NCI-H187 (cell line): ENCODE results near the gene RPS19BP1.
A peak's percentile ranks its signal among the peaks of the same experiment; 100 is the strongest.

Experiments
- DNase-seq, 2 experiments: peaks; one replicate each; lab custom pipeline; 2025; lab: John Stamatoyannopoulos, UW

The RPS19BP1 gene

GRCh38 chr22:39559456-39560105 lies 27.0 kb upstream of the RPS19BP1 start:
- no peak for DNase-seq

- DNase-seq: no peak
Measured at GRCh38 chr22:39558950-39559349, 26.4 kb upstream of the RPS19BP1 start.

- DNase-seq: no peak
Measured at GRCh38 chr22:39558254-39558727, 25.7 kb upstream of the RPS19BP1 start.

DNA sequence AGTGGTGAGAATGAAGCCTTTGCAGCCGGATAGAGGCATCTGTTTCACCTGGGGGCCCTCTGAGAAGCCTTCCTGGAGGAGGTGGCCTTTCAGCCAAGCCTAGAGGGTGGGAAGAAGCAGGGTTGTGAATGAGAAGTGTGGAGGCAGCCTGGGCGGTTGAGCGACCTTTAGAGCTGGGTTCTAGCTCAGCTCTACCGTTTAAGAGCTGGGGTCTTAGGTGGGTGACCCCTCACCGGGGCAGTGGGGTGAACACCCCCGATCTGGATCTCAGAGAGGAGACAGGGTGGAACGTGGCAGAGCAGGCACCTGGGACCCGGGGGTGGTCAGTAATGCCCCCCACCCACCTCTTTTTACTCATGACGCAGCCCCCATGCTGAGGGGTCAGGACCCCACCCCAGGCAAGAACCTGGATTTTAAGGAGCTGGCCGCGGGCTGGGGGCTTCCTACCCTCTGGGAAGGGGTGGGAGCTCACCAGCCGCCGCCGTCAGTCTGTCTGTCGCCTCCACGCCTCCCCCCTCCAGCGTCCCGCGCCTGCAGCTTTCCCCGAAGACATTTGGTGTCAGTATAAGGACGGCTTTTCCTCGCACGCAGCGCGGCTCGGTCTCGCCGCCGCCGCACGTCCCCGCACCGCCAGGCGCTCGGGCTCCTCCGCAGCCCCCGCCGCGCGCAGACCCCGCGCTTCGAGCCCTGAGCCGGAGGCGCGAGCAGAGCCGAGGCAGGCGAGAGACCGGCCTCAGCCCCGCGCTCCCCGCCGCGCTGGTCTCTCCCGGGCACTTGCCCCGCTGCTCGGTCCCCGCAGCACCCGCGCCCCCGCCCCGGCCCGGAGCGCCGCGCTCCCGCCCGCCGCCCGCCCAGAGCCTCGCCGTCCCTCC lies 24.7 kb upstream of the RPS19BP1 start:
- no peak for DNase-seq

- DNase-seq: no peak
Measured at GRCh38 chr22:39554151-39554550, 21.6 kb upstream of the RPS19BP1 start.

DNA sequence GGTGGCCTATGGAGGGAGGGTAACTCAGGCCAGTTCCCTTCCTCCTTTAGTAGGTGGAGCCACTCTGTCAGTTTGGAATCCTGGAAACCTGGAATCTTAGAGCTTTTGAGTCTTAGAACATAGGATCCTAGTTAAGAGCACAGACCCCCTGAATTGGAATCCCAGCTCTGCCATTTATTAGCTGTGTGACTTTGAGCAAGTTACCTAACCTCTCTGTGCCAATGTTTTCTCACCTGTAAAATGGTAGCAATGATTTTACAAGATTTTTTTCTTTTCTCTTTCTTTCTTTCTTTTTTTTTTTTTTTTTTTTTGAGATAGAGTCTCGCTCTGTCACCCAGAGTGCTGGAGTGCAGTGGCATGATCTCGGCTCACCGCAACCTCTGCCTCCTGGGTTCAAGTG lies 20.9 kb upstream of the RPS19BP1 start:
- DNase-seq: no peak

- no peak for DNase-seq
Measured at GRCh38 chr22:39547587-39547947, 15.0 kb upstream of the RPS19BP1 start.

- no peak for DNase-seq
Measured at GRCh38 chr22:39546889-39547586, 14.5 kb upstream of the RPS19BP1 start.

DNA sequence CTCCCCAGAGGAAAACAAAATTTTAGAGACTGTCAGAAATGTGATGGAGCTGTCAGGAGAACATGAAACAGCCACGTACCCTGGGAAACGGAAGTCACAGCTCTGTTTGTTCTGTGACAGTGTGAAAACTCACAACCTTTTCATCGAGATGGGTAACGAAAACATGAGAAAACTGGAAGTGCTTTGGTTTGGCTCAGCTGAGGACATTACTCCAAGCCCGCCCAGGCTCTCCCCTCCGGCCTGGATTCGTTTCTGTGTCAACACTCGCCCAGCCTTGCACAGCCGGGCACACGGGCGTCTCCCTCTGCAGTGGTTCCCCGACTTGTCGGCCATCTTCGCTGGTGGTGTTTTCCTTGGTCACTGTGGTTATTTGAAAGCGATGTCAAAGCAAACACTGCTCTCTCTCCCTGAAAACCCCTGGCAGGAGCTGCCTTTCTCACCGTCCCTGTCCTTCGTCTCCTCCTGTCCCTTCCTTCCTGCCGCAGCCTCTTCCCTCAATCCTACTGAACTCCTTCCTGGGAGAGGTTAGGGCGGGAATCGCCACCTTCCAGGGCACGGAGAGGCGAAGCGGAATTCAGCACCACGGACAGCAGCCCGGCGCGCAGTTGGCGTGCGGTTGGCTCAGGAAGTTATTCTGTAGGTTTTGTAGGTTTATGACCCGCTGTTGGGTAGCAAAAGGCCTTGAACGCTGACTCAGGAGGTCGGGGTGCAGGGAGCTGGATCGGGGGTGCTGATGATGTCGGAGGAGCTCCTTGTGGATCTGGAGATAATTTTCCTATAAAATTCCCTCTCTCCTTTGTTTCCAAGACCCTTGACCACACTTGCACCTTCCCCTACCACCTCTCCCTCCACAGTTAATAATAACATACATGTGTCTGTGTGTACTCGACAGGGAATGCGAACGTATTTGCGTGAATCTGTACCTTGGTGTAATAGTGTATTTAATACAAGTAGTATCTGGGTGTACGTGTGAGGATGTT lies 13.1 kb upstream of the RPS19BP1 start:
- no peak for DNase-seq

DNA sequence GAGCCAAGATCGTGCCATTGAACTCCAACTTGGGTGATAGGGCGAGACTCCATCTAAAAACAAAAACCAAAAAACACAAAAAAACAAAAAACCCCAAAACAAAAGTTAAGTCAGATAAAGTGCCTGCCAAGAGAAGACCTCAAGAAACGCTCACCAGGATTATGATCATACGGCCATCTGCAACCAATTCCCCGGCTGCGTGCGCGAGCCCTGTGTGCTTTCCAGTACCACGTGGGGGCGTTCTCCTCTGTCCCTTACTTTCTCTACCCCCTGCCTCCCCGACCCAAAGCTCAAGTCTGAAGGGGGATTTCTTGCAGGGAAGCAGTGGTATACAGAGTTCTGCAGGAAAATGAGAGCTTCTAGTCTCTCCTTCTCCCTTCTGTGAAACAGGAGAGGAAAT lies 10.5 kb upstream of the RPS19BP1 start:
- no peak for DNase-seq

GRCh38 chr22:39537975-39538374 lies 5.4 kb upstream of the RPS19BP1 start:
- no peak for DNase-seq

GRCh38 chr22:39536711-39537110 lies 4.2 kb upstream of the RPS19BP1 start:
- DNase-seq: no peak

DNA sequence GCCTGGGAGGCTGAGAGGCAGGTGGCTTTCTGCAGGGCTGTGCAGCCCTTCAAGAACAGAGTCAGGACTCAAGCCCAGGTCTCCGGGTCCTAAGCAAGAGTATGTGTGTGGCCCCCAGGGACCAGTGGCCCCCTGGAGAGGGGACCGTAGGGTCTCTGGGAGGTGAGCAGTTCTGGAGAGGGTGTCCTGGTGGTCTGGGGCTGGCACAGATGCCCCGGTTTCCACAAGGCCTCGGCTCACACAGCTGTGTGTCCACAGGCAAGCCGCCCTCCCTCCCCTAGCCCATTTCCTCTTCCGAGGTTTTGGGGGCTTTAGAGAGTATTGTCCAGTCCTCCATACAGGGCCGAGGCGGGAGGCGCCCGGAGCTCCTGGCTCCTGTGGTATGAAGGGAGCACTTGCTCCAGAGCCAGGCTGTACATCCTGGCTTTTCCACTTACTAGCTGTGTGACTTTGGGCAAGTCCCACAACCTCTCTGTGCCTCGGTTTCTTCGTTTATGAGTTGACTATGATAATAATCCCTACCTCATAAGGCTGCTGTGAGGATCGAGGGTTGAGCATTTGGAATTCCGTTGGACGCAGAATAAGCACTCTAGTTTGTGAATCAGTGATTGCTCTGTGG lies 3.4 kb upstream of the RPS19BP1 start:
- no peak for DNase-seq

GRCh38 chr22:39535357-39535725 lies 2.8 kb upstream of the RPS19BP1 start:
- DNase-seq: no peak

DNA sequence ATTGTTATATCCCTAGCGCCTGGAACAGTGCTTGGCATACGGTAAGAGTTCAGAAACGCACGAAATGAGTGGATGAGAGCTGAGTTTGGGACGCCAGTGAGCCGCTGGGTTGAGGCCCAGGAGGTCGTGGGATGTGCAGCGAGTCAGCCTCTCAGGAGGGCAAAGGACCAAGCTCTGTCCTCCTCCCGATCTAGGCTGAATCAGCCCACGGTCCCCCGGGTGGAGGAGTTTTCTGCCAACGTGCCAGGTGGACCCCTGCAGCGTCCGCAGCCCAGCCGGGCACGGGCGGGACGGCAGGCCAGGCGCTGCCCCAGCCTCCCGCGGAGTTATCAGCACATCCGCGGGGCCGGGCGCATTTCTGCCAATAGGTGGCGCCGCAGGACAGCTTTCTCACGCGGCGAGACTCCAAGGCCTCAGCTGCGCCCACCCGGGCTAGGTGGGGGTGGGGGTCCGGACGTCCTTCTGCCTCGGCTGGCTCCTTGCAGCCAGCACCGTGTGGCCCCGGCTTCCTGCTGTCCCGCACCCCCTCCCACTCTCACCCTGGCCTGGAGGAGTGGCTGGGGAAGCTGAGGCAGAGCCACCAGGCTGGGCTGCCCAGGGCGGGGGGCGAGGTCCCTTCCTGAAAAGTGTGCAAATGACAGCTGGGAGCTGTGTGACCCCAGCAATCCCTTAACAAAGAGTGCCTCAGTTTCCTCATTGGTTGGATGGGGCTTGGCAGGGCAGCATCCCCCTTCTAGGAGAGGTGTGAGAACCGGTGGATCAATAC lies 2.2 kb upstream of the RPS19BP1 start:
- peak in 1 of 2 experiments; percentile 31 for DNase-seq

- no peak for DNase-seq
Measured at GRCh38 chr22:39534092-39534506, 1.6 kb upstream of the RPS19BP1 start.

DNA sequence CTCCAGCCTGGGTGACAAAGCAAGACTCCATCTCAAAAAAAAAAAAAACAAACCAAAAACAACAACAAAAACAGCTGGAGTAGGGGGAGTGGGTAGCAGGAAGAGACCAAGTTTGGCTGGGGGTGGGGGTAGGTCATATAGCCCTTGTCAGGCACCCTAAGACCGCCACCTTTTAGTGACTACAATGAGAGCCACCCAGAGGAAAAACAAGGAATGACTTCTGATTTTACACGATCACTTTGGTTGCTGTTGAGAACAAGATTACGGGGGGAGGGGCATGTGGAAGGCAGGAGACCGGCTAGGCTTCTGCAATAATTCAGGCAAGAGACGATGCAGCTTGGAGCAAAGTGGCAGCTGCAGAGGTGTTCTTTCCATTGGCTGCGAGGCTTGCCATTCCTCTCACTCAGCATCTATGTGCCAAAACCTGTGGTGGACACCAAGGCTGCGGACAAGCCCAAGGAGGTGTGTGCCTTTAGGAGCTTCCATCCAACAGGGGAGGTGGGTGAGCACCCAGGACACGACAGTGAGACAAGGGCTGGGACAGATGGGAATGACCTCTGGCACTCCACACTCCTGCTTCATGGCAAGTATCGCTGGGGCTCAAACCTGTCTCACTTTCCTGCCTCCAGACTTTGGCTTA lies 1.7 kb downstream of the RPS19BP1 start:
- no peak for DNase-seq

DNA sequence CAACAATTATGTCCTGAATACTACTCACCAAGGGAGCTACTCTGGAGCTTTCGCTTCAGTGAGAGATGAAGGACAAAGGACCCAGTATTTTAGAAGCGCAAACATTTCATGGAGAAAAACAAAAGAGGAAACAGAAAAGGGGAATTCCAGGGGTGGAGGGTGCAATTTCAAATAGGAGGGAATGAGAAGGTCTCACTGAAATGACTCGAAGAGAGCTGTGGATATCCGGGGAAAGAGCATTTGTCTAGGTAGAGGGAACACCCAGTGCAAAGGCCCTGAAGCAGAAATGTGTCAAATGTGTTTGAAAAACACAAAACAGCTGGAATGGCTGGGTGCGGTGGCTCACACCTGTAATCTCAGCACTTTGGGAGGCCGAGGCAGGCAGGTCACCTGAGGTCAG lies 2.4 kb downstream of the RPS19BP1 start:
- DNase-seq: no peak

GRCh38 chr22:39529487-39529851 lies 3.1 kb downstream of the RPS19BP1 start:
- DNase-seq: no peak
